GM10266 (cell line): ENCODE results near the gene PBX2.

Experiments used
- DNase-seq: peaks from one replicate; pipeline ENCODE4 v3.0.0; 2012; ENCODE audit errors: extremely low spot score
- CTCF ChIP-seq: IDR thresholded peaks from 2 replicates; pipeline ENCODE4 v1.5.1; 2012; ENCODE audit warnings: mild to moderate bottlenecking, low read depth; ENCODE audit not compliant: control insufficient read depth, insufficient read depth; ENCODE audit errors: missing control alignments

Gene PBX2

GRCh38 chr6:32173051-32173727 lies 16.8 kb downstream of the PBX2 start:
- no peak for DNase-seq

GRCh38 chr6:32171234-32171633 lies 18.8 kb downstream of the PBX2 start:
- no peak for DNase-seq
- TF ChIP-seq CTCF, result no peak

More at GRCh38 chr6:32173051-32173727, 16.8 kb downstream of the PBX2 start:
- no peak for TF ChIP-seq CTCF

- no peak for TF ChIP-seq CTCF
- no peak for DNase-seq
Measured at GRCh38 chr6:32170294-32170693, 19.7 kb downstream of the PBX2 start.

- TF ChIP-seq CTCF, result no peak
- DNase-seq, result no peak
Measured at GRCh38 chr6:32168807-32169591, 21.0 kb downstream of the PBX2 start.

GRCh38 chr6:32168350-32168749 lies 21.7 kb downstream of the PBX2 start:
- no peak for TF ChIP-seq CTCF
- no peak for DNase-seq

GRCh38 chr6:32167761-32168262 lies 22.2 kb downstream of the PBX2 start:
- DNase-seq, result no peak
- TF ChIP-seq CTCF, result no peak
